HG03378 (cell line): ENCODE data around the gene ACOX1.

Experiments
- ATAC-seq: cut with Tn5 transposase; IDR thresholded peaks from one replicate; pipeline ENCODE4 v1.9.1; 2021; ENCODE audit warnings: mild to moderate bottlenecking, moderate library complexity; ENCODE audit not compliant: unreplicated experiment

Gene ACOX1

GRCh38 chr17:75893305-75894048 is 85.5 kb downstream of the ACOX1 start:
- no peak for ATAC-seq

GRCh38 chr17:75892556-75893224 is 86.3 kb downstream of the ACOX1 start:
- no peak for ATAC-seq

DNA sequence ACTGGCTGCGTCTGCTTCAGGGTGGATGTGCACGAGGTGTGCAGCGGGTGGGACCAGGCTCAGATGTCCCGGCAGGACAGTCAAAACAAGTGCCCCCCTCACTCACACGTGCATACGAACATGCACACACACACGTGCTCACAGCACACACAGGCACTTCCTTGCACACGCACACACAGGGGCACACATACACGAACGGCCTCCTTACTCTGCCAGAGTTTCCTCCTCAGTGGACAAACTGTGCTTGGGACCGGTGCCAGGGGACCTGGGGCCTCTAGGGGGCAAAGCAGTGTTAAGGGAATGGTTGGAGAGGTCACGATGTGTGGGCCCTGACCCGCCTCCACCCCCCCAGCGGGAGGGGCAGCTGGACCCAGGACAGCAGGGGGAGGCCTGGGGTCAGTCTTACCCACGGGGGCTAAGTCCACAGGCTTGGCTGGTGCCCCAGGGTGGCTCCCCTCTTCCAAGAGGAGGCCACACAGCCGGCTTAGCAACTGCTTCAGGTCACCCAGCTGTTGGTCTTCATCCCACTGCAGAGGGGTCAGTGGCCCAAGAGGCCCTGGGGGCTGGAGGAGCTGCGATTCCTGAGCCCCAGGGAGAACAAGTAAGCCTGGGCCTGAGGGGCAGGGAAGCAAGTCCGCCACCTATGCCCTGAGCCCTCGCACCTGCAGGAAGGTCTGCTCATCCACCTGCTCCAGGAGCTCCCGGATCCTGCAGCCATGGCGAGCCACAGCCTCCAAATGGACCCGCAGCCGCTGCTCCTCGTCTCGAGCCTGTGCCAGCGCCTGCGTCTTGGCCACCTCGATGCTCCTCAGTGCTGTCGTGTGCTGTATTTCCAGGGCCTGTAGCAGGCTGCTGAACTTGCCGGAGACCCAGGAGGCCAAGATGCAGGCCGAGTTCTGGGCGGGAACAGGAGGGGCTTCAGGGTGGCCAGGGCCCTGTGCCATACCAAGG is 87.1 kb downstream of the ACOX1 start:
- no peak for ATAC-seq
